DLD1 (cell line): ENCODE data around the gene DCDC2.
"Not testable (repeated sequence)": the region's sequence is repeated elsewhere in the genome, so short reads cannot be mapped to it uniquely, and the experiment has no call there.

ENCODE experiments used
- in situ Hi-C: cut with HindIII; loops from 2 replicates; pipeline ENCODE4 v1.10.0; 2017; ENCODE audit warnings: low sequenced_read_pairs

DCDC2 gene

GRCh38 chr6:24273096-24273870, 84.6 kb downstream of the DCDC2 start:
- in situ Hi-C loops: no loop called here

- in situ Hi-C loops: no loop called here
These were observed 85.3 kb downstream of the DCDC2 start for GRCh38 chr6:24272553-24272952.

GRCh38 chr6:24272148-24272547, 85.7 kb downstream of the DCDC2 start:
- in situ Hi-C loops: no loop called here

- in situ Hi-C loops: no loop called here
These were observed 87.8 kb downstream of the DCDC2 start for GRCh38 chr6:24270011-24270410.

- in situ Hi-C loops: not testable (repeated sequence)
These were observed 99.6 kb downstream of the DCDC2 start for GRCh38 chr6:24258214-24258613.

GRCh38 chr6:24257282-24257681, 100.6 kb downstream of the DCDC2 start:
- in situ Hi-C loops: no loop called here

- in situ Hi-C loops: no loop called here
These were observed 102.2 kb downstream of the DCDC2 start for GRCh38 chr6:24255676-24256075.

- in situ Hi-C loops: no loop called here
These were observed 104.5 kb downstream of the DCDC2 start for GRCh38 chr6:24253360-24253759.

GRCh38 chr6:24252280-24252679, 105.6 kb downstream of the DCDC2 start:
- in situ Hi-C loops: no loop called here

- in situ Hi-C loops: no loop called here
These were observed 106.5 kb downstream of the DCDC2 start for GRCh38 chr6:24251339-24251738.

GRCh38 chr6:24249926-24250325, 107.9 kb downstream of the DCDC2 start:
- in situ Hi-C loops: no loop called here

- in situ Hi-C loops: no loop called here
These were observed 112.6 kb downstream of the DCDC2 start for GRCh38 chr6:24245275-24245674.

GRCh38 chr6:24242924-24243323, 114.9 kb downstream of the DCDC2 start:
- in situ Hi-C loops: no loop called here

- in situ Hi-C loops: not testable (repeated sequence)
These were observed 116.1 kb downstream of the DCDC2 start for GRCh38 chr6:24241779-24242178.

GRCh38 chr6:24240943-24241342, 116.9 kb downstream of the DCDC2 start:
- in situ Hi-C loops: no loop called here

GRCh38 chr6:24240380-24240928, 117.4 kb downstream of the DCDC2 start:
- in situ Hi-C loops: no loop called here

- in situ Hi-C loops: no loop called here
These were observed 119.2 kb downstream of the DCDC2 start for GRCh38 chr6:24238700-24239099.

GRCh38 chr6:24236779-24237178, 121.1 kb downstream of the DCDC2 start:
- in situ Hi-C loops: not testable (repeated sequence)

- in situ Hi-C loops: no loop called here
These were observed 123.9 kb downstream of the DCDC2 start for GRCh38 chr6:24233813-24234442.

- in situ Hi-C loops: no loop called here
These were observed 126.4 kb downstream of the DCDC2 start for GRCh38 chr6:24231438-24231977.

GRCh38 chr6:24229696-24230405, 128.0 kb downstream of the DCDC2 start:
- in situ Hi-C loops: no loop called here
